NB4 (cell line): ENCODE data around the gene ZMYND11.

Source experiments
- POLR2A ChIP-seq: IDR thresholded peaks from 2 replicates; pipeline ENCODE4 v1.6.1; 2011; ENCODE audit warnings: mild to moderate bottlenecking; ENCODE audit not compliant: insufficient read length; ENCODE audit errors: extremely low read depth
- TF ChIP-seq, protein P1 (sequence below): IDR thresholded peaks from one replicate; pipeline ENCODE4 v1.5.1; 2012; ENCODE audit warnings: low read depth, low read length

- TF ChIP-seq, protein P1, sequence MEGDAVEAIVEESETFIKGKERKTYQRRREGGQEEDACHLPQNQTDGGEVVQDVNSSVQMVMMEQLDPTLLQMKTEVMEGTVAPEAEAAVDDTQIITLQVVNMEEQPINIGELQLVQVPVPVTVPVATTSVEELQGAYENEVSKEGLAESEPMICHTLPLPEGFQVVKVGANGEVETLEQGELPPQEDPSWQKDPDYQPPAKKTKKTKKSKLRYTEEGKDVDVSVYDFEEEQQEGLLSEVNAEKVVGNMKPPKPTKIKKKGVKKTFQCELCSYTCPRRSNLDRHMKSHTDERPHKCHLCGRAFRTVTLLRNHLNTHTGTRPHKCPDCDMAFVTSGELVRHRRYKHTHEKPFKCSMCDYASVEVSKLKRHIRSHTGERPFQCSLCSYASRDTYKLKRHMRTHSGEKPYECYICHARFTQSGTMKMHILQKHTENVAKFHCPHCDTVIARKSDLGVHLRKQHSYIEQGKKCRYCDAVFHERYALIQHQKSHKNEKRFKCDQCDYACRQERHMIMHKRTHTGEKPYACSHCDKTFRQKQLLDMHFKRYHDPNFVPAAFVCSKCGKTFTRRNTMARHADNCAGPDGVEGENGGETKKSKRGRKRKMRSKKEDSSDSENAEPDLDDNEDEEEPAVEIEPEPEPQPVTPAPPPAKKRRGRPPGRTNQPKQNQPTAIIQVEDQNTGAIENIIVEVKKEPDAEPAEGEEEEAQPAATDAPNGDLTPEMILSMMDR, result no peak
- TF ChIP-seq POLR2A, result no peak
These were observed 96.8 kb downstream of the ZMYND11 start for GRCh38 chr10:232061-232460.
